ENCODE measurements around the gene NFAT5. TPM values are rescaled to one million over a fixed set of nuclear protein-coding genes. Genes with fewer than 3 reads are reported as not detected.

NFAT5 gene
- total RNA-seq, 2 experiments from 2014 or later: 36.0 to 37.8 TPM

DNA sequence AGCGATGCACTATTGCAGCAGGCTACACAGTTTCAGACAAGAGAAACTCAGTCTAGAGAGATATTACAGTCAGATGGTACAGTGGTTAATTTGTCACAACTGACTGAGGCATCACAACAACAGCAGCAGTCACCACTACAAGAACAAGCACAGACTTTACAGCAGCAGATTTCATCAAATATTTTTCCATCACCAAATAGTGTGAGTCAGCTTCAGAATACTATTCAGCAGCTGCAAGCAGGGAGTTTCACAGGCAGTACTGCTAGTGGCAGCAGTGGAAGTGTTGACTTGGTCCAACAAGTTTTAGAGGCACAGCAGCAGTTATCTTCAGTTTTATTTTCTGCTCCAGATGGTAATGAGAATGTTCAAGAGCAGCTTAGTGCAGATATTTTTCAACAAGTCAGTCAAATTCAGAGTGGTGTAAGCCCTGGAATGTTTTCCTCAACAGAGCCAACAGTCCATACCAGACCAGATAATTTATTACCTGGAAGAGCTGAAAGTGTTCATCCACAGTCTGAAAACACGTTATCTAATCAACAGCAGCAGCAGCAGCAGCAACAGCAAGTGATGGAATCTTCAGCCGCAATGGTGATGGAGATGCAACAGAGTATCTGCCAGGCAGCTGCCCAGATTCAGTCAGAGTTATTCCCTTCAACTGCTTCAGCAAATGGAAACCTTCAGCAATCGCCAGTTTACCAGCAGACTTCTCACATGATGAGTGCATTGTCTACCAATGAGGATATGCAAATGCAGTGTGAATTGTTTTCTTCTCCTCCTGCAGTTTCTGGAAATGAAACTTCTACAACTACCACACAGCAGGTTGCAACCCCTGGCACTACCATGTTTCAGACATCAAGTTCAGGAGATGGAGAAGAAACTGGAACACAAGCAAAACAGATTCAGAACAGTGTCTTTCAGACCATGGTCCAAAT lies 126.5 kb downstream of the NFAT5 start:
- ChIA-PET POLR2A (interaction anchor here (0.5 to 0.8 kb wide), 2 partner anchors 62 to 313 kb away, joined by 3 read pairs; partner anchors contain the start of gene NOB1), CTCF (interaction anchor here (0.9 to 1.0 kb wide), 2 partner anchors 17 to 57 kb away, joined by 3 read pairs; no protein-coding TSS in a partner anchor)
- TF ChIP-seq, protein P1, sequence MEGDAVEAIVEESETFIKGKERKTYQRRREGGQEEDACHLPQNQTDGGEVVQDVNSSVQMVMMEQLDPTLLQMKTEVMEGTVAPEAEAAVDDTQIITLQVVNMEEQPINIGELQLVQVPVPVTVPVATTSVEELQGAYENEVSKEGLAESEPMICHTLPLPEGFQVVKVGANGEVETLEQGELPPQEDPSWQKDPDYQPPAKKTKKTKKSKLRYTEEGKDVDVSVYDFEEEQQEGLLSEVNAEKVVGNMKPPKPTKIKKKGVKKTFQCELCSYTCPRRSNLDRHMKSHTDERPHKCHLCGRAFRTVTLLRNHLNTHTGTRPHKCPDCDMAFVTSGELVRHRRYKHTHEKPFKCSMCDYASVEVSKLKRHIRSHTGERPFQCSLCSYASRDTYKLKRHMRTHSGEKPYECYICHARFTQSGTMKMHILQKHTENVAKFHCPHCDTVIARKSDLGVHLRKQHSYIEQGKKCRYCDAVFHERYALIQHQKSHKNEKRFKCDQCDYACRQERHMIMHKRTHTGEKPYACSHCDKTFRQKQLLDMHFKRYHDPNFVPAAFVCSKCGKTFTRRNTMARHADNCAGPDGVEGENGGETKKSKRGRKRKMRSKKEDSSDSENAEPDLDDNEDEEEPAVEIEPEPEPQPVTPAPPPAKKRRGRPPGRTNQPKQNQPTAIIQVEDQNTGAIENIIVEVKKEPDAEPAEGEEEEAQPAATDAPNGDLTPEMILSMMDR (IDR thresholded peaks at IDR 0.05): no peak
- H3K9me3 Mint-ChIP-seq: no peaks in the 10 kb centered on the region
- ATAC-seq (peak; percentile 87), DNase-seq (peak; percentile 12)
- peaks cover 16% of the 10 kb centered on the region for H3K4me1 Mint-ChIP-seq (ENCODE audit: low read depth)
- peak overlapping the region; percentile 75 for H3K27ac Mint-ChIP-seq
- no peaks in the 10 kb centered on the region for H3K27me3 Mint-ChIP-seq
- H3K4me3 Mint-ChIP-seq: no peak overlapping the region
- intact Hi-C loops (cut with micrococcal nuclease): no loop called here
- peaks cover 49% of the 10 kb centered on the region for H3K36me3 Mint-ChIP-seq (ENCODE audit: low read depth)

DNA sequence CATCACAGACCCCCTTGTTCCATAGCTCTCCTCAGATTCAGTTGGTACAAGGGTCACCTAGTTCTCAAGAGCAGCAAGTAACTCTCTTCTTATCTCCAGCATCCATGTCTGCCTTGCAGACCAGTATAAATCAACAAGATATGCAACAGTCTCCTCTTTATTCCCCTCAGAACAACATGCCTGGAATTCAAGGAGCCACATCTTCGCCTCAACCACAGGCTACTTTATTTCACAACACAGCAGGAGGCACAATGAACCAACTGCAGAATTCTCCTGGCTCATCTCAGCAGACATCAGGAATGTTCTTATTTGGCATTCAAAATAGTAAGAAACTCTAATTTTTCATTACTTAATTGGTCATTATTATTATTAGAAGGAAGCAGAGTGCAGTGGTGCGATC lies 128.2 kb downstream of the NFAT5 start:
- TF ChIP-seq, protein P1 (IDR thresholded peaks at IDR 0.05): no peak
- ChIA-PET CTCF (interaction anchor here (1.5 to 1.7 kb wide), 2 partner anchors 15 to 61 kb away, joined by 4 read pairs; partner anchors contain the start of gene NOB1), POLR2A (no interaction called here)
- DNase-seq (no peak), ATAC-seq (no peak)
- H3K4me3 Mint-ChIP-seq: no peak overlapping the region
- H3K4me1 Mint-ChIP-seq (ENCODE audit: low read depth): peaks cover 16% of the 10 kb centered on the region
- intact Hi-C loops (cut with micrococcal nuclease): no loop called here
- H3K27me3 Mint-ChIP-seq: no peaks in the 10 kb centered on the region
- no peak overlapping the region for H3K27ac Mint-ChIP-seq
- H3K36me3 Mint-ChIP-seq (ENCODE audit: low read depth): peaks cover 49% of the 10 kb centered on the region
- H3K9me3 Mint-ChIP-seq: no peaks in the 10 kb centered on the region

DNA sequence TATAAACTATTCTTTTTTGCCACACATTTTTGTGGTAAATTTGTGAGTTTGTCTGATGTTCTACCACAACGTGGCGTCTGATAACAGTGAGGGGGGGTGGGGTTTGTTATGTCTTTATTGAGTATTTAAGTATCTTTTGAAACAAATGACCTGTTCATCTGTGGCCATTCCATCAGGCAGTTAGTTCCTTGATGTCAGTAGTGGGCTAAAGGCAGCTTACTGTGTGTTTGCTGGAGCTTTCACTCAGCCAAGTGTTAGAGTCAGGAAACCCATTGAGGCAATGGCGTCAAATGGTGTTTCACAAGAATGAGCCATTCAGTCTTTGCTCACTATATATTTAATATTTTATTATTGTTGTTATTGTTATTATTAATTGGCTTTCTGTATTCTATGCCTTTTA lies 132.6 kb downstream of the NFAT5 start:
- Mint-ChIP-seq H3K27ac (no peak overlapping the region), H3K4me3 (no peak overlapping the region), H3K9me3 (no peaks in the 10 kb centered on the region), H3K4me1 (ENCODE audit: low read depth) (no peaks in the 10 kb centered on the region), H3K36me3 (ENCODE audit: low read depth) (peaks cover 29% of the 10 kb centered on the region), H3K27me3 (no peaks in the 10 kb centered on the region)
- ChIA-PET POLR2A (interaction anchor here (0.6 to 0.7 kb wide), 2 partner anchors 10 to 125 kb away, joined by 3 read pairs; no protein-coding TSS in a partner anchor), CTCF (interaction anchor here (4.0 kb wide), 1 partner anchor 11 kb away, joined by 17 read pairs; no protein-coding TSS in a partner anchor)
- intact Hi-C loops (cut with micrococcal nuclease): no loop called here
- TF ChIP-seq, protein P1 (IDR thresholded peaks at IDR 0.05): no peak
- DNase-seq: no peak
- no peak for ATAC-seq

DNA sequence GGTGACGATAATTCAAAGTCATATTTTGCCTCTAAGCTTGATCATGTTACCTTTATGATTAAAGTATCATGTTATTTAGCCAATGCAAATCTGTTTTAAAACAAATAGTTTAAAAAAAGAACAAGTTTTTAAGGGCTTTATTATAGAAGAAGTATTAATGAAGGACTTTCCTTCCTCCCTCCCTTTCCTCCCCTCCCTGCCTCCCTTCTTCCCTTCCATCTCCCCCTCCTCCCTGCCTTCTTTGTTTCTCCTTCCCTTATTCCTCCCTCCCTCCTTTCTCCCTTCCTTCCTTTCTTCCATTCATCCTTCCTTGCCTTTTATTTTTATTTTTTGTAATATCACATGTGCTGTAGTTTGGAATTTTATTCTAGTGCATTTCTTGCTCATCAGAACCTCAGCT lies 134.1 kb downstream of the NFAT5 start:
- ChIA-PET POLR2A (interaction anchor here (0.7 kb wide), 1 partner anchor 236 kb away, joined by 3 read pairs; no protein-coding TSS in a partner anchor), CTCF (interaction anchor here (1.0 to 4.0 kb wide), 3 partner anchors 10 to 230 kb away, joined by 3 to 17 read pairs (median 3); no protein-coding TSS in a partner anchor)
- Mint-ChIP-seq H3K9me3 (no peaks in the 10 kb centered on the region), H3K4me1 (ENCODE audit: low read depth) (no peaks in the 10 kb centered on the region), H3K27me3 (no peaks in the 10 kb centered on the region), H3K27ac (no peak overlapping the region), H3K4me3 (no peak overlapping the region), H3K36me3 (ENCODE audit: low read depth) (peaks cover 22% of the 10 kb centered on the region)
- intact Hi-C loops (cut with micrococcal nuclease): no loop called here
- TF ChIP-seq, protein P1 (IDR thresholded peaks at IDR 0.05): no peak
- DNase-seq (no peak), ATAC-seq (no peak)
